ENCODE data around the gene MAP2K7. TPM values are rescaled to one million over a fixed set of nuclear protein-coding genes. Genes with fewer than 3 reads are reported as not detected.

Gene MAP2K7
- total and polyA plus RNA-seq, 2 donors (not counting 1 experiment from before 2014, with no cell fraction given) = 7.8 to 10.4 TPM

DNA sequence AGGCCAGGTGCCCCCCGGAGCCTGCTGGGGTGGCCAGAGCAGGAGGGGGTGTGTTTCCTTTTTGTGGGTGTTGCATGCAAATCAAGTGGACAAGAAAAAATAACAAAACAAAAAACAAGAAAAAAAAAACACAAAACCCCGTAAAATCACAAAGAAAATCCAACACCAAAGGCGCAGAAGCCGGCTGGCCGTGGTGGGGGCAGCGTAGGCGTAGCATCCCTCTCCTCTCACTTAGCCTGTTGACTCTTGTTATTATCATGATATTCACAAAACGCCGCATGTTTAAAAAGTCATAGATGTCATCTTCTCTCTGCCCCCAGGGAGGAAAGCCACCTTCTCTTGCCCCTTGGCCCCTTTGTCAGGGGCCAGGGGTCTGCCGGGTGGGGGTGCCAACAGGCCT lies 10.0 kb downstream of the MAP2K7 start:
- no peak overlapping the region for H3K4me2 ChIP-seq (ENCODE audit: extremely low read depth, insufficient read depth, low read length)
- H3K4me1 ChIP-seq (ENCODE audit: control insufficient read depth, extremely low read depth, insufficient read depth, low read length) = peaks cover 8% of the 10 kb centered on the region
- no peak overlapping the region for H3K27ac ChIP-seq (ENCODE audit: insufficient read depth, low read length)
- TF ChIP-seq EZH2 (IDR thresholded peaks at IDR 0.05; ENCODE audit: low read length, missing control alignments) (no peak), CTCF (conservative IDR thresholded peaks at IDR 0.05 in 1 of 2, IDR thresholded peaks at IDR 0.05 in 1 of 2; ENCODE audit: low read depth in 1 of 2, low read length in 2 of 2) (no peak)
- H3K79me2 ChIP-seq (ENCODE audit: control insufficient read depth, insufficient read depth, low read length) = no peaks in the 10 kb centered on the region
- no peak overlapping the region for H2AFZ ChIP-seq (ENCODE audit: low read length)
- no peak overlapping the region for H3K9ac ChIP-seq (ENCODE audit: insufficient read depth, low read length)
- H3K36me3 ChIP-seq (ENCODE audit: control insufficient read depth, insufficient read depth, low read length) = peaks cover 19% of the 10 kb centered on the region
- no peak for DNase-seq (ENCODE audit: low read depth in 2 of 2)
- H3K9me3 ChIP-seq (ENCODE audit: control insufficient read depth, insufficient read depth, low read depth, low read length) = no peaks in the 10 kb centered on the region
- H3K4me3 ChIP-seq (replicated peaks in 1 of 4; ENCODE audit: control extremely low read depth in 1 of 4, insufficient read depth in 1 of 4, low read depth in 3 of 4, low read length in 4 of 4) = no peak overlapping the region
- H3K27me3 ChIP-seq (ENCODE audit: control insufficient read depth, insufficient read depth, low read length) = peaks cover 8% of the 10 kb centered on the region
- H4K20me1 ChIP-seq (ENCODE audit: control insufficient read depth, extremely low read depth, insufficient read depth, low read length) = no peaks in the 10 kb centered on the region

- Histone ChIP-seq H3K27ac (ENCODE audit: insufficient read depth, low read length) (no peak overlapping the region), H3K79me2 (ENCODE audit: control insufficient read depth, insufficient read depth, low read length) (no peaks in the 10 kb centered on the region), H3K36me3 (ENCODE audit: control insufficient read depth, insufficient read depth, low read length) (peaks cover 17% of the 10 kb centered on the region), H4K20me1 (ENCODE audit: control insufficient read depth, extremely low read depth, insufficient read depth, low read length) (no peaks in the 10 kb centered on the region), H3K9me3 (ENCODE audit: control insufficient read depth, insufficient read depth, low read depth, low read length) (no peaks in the 10 kb centered on the region), H3K4me1 (ENCODE audit: control insufficient read depth, extremely low read depth, insufficient read depth, low read length) (peaks cover 8% of the 10 kb centered on the region), H3K4me2 (ENCODE audit: extremely low read depth, insufficient read depth, low read length) (no peak overlapping the region), H3K9ac (ENCODE audit: insufficient read depth, low read length) (no peak overlapping the region), H2AFZ (ENCODE audit: low read length) (no peak overlapping the region), H3K4me3 (replicated peaks in 1 of 4; ENCODE audit: control extremely low read depth in 1 of 4, insufficient read depth in 1 of 4, low read depth in 3 of 4, low read length in 4 of 4) (no peak overlapping the region), H3K27me3 (ENCODE audit: control insufficient read depth, insufficient read depth, low read length) (peaks cover 8% of the 10 kb centered on the region)
- TF ChIP-seq EZH2 (IDR thresholded peaks at IDR 0.05; ENCODE audit: low read length, missing control alignments) = no peak
- no peak for TF ChIP-seq CTCF (conservative IDR thresholded peaks at IDR 0.05 in 1 of 2, IDR thresholded peaks at IDR 0.05 in 1 of 2; ENCODE audit: low read depth in 1 of 2, low read length in 2 of 2)
- no peak for DNase-seq (ENCODE audit: low read depth in 2 of 2)
Observed at GRCh38 chr19:7914099-7914498, 10.4 kb downstream of the MAP2K7 start.

- H3K79me2 ChIP-seq (ENCODE audit: control insufficient read depth, insufficient read depth, low read length) = no peaks in the 10 kb centered on the region
- no peak within 1 kb of the TSS for H3K27ac ChIP-seq (ENCODE audit: insufficient read depth, low read length)
- H3K9me3 ChIP-seq (ENCODE audit: control insufficient read depth, insufficient read depth, low read depth, low read length) = no peaks in the 10 kb centered on the region
- H4K20me1 ChIP-seq (ENCODE audit: control insufficient read depth, extremely low read depth, insufficient read depth, low read length) = no peaks in the 10 kb centered on the region
- H3K27me3 ChIP-seq (ENCODE audit: control insufficient read depth, insufficient read depth, low read length) = peaks cover 8% of the 10 kb centered on the region
- no peak for DNase-seq (ENCODE audit: low read depth in 2 of 2)
- H3K9ac ChIP-seq (ENCODE audit: insufficient read depth, low read length) = no peak within 1 kb of the TSS
- no peak within 1 kb of the TSS for H3K4me3 ChIP-seq (replicated peaks in 1 of 4; ENCODE audit: control extremely low read depth in 1 of 4, insufficient read depth in 1 of 4, low read depth in 3 of 4, low read length in 4 of 4)
- TF ChIP-seq CTCF (conservative IDR thresholded peaks at IDR 0.05 in 1 of 2, IDR thresholded peaks at IDR 0.05 in 1 of 2; ENCODE audit: low read depth in 1 of 2, low read length in 2 of 2) = no peak
- no peak for TF ChIP-seq EZH2 (IDR thresholded peaks at IDR 0.05; ENCODE audit: low read length, missing control alignments)
- peaks cover 14% of the 10 kb centered on the region for H3K36me3 ChIP-seq (ENCODE audit: control insufficient read depth, insufficient read depth, low read length)
- peak within 1 kb of the TSS; percentile 80 for H3K4me2 ChIP-seq (ENCODE audit: extremely low read depth, insufficient read depth, low read length)
- H3K4me1 ChIP-seq (ENCODE audit: control insufficient read depth, extremely low read depth, insufficient read depth, low read length) = peaks cover 10% of the 10 kb centered on the region
- H2AFZ ChIP-seq (ENCODE audit: low read length) = no peak within 1 kb of the TSS
Observed at GRCh38 chr19:7914598-7915045, 10.9 kb downstream of the MAP2K7 start, which contains the start of gene TGFBR3L. Gene TGFBR3L, plus strand, starts transcription at chr19:7914830.

Measured in fibroblast of lung (primary cell).